Renal cortical epithelial cell (primary cell): ENCODE data around the gene ASB17. TPM values are rescaled to one million over a fixed set of nuclear protein-coding genes. Genes with fewer than 3 reads are reported as not detected.
"Not testable (repeated sequence)": the region's sequence is repeated elsewhere in the genome, so short reads cannot be mapped to it uniquely, and the experiment has no call there.

Source experiments
- DNase-seq: peaks from one replicate; pipeline ENCODE4 v3.0.0-alpha.2; 2011; ENCODE audit warnings: low read depth
- total RNA-seq: library from RNA; depleted of rRNA; stranded (reverse); fragments of >200 nt; gene quantifications from 2 replicates; pipeline ENCODE4 v1.2.3, GENCODE V29; 2014

Gene ASB17
- total RNA-seq = not detected in 2 replicates

DNA sequence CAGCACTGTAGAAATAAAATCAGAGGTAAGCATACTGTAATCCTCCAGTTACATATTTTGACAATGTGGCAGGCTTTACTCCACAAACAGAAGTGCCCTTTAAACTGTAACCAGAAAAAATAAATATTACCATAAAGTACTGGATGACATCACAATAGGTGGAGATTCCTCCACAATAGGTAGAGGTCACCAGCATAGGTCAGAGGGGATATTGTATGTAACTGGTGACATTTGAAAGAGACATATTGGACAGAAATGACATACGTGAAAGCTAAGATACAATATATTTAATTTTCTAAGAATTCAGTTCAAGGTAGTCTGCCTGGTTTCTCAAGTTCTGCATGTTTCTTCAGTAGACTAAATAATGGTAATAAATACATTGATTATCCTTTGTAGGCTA is at the start of gene ASB17:
ASB17 (minus strand) TSS at position 101 of the 400 bp plus-strand sequence. CDS start 113 bp downstream, outside the sequence.
- DNase-seq = no peak

- no peak for DNase-seq
Measured at GRCh38 chr1:75980972-75981897, 49.0 kb upstream of the ASB17 start.

DNA sequence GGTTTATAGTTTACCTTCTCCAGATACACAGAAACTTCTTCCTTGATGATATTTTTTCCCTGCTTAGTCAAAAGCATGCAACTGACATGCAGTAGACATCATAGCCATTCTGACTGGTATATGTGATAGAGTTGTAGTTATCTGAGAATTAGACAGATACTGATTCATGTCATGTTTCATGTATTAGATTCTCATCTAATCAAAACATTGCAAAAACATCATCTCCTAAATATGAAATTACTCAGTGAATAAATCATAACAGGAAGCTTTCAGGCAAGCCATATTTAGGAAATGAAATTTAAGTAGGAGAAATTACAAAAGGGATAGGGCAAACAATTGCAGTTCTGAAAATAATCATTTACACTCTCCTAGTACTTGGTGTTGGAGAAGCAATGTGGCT is 38.4 kb upstream of the ASB17 start:
- DNase-seq = no peak

DNA sequence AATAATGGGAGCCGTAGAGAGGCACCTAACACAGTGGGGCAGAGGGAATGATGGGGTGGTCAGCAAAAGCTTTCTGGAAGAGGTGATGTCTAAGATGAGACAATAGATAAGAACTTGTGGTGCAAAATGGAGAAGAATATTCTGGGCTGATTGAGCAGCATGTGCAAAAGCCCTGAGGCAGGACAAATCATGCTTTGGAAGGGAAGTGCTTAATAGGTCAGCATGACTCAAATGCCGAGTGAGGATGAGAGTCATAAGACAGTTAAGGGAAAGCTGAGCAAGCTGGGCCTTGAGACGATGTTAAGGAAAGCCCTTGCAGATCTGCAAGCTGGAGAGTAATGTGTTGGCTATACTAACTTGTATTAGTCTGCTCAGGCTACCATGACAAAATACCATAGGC is 37.3 kb upstream of the ASB17 start:
- DNase-seq = no peak

DNA sequence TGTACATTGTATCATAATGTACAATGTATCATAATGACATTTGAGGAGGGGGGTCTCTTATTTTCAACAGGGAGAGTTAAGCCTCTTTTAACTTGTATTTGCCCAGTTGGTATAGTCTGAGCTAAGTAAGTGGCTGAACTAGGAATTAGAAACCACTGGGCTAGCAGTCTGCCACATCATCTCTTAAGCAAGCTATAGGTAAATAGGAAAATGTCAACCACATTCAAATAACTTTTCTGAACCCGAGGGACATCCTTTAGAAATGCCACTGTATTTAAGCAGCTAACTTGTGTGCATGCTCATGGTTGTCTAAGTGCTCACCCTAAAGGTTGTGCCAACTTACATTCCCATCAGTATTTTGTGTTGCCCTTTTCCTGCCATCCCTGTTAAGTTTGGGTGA is 35.5 kb upstream of the ASB17 start:
- DNase-seq = no peak

DNA sequence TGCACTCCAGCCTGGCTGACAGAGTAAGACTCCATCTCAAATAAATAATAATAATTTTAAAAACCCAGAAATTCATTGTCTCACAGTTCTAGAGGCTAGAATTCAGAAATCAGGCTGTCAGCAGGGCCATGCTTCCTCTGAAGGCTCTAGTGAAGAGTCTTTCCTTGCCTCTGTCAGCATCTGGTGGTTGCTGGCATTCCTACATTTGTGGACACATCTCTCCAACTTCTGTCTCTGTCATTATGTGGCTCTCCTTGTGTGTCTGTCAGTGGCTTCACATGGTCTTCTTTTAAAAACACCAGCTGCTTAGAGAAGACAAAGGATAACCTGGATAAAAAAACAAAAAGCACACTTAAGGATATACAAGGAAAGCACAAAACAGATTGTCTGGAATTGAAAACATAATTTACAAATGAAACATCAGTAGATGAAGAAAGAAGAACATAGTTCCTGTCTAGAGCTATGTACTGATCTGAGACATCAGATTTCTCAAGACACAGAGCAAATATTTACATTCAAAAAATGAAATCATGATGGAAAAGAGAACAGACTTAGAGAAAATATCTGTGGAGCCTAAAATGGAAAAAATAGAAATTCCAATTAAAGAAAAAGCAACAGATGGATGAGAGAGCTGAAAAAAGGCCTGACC is 32.7 kb upstream of the ASB17 start:
- no peak for DNase-seq

- peak; percentile 77 for DNase-seq
Measured at GRCh38 chr1:75964110-75964759, 32.0 kb upstream of the ASB17 start.

DNA sequence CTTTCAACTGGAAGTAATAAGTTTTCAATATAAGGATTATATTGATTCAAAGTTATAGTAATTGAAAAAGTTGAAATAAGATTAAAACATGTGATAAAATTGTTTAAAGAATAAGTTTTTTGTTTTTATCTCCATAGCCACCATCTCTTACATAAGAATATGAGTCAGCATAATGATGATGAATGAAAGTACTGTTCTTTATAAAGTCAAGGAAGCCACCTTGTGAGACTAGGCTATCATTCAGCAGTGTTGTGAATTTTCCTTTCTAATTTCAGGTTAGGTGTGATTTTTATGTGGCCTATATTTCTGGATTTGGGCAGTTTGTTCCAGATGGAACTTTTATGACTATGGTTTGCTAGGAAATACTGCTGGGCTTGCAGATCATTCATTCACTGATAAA is 22.4 kb upstream of the ASB17 start:
- DNase-seq = peak; percentile 61

DNA sequence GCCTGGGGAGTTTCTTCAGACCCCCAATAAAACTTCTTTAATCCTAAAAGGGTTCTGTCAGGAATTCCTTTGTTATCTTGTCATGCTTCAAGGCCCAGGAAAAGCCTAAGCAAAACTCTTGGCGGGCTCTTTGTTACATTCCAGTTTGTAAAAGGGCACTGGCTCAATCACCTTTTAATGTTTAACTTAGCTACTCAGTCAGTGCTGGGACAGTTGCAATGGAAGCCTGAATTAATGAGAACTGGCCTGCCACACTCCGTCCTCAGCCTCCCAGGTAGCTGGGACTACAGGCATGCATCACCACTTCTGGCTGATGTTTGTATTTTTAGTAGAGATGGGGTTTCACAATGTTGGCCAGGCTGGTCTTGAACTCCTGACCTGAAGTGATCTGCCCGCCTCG is 21.3 kb upstream of the ASB17 start:
- DNase-seq = peak; percentile 95

DNA sequence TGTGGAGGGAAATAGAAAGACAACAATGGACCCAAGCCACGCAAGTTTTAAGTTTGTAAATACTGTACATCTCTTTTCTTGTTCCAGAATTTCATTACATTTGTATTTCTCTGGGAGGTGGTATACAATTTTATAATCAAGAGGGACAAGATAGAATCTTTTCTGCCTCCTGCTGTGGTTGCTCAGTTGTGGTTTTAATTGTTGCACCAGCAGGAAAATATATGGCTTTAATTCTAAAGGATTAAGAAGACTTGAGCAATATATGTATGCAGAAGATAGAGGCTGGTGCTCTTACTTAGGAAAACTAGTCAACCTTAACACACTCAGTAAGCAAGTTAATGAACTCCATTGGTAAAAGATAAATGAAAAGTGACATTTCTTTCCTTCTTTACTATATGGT is 19.8 kb upstream of the ASB17 start:
- no peak for DNase-seq

- no peak for DNase-seq
Measured at GRCh38 chr1:75950176-75950575, 18.0 kb upstream of the ASB17 start.

DNA sequence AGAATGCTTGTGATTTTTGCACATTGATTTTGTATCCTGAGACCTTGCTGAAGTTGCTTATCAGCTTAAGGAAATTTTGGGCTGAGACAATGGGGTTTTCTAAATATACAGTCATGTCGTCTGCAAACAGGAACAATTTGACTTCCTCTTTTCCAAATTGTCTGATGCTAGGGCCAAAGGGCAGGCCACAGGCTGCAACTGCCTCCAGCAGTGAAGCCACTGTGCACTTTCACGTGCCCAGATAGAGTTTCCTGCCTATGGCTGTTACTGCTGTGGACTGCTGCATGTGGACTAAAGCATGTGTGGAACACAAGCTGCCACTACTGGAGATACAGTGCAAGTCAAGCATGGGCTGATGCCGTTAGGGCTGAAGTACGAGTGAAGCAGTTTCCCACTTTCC is 10.8 kb upstream of the ASB17 start:
- not testable (repeated sequence) for DNase-seq

GRCh38 chr1:75937034-75937433 is 4.8 kb upstream of the ASB17 start:
- DNase-seq = no peak

DNA sequence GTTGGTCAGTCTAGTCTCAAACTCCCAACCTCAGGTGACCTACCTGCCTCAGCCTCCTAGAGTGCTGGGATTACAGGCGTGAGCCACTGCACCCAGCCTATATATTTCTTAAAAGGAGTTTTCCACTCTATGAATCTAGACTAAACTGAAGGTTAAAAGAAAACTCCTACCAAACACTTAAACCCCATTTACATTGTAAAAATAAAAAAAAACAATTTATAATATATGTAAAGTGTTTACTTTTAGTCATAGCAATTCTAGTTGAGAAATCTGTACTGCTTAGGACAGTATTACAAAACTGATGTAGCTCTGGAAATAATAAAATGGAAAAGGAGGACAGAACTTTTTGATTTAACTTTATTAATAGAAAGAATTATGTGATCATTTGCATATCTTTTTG is 9.5 kb downstream of the ASB17 start:
- no peak for DNase-seq

GRCh38 chr1:75916834-75917233 is 15.4 kb downstream of the ASB17 start:
- DNase-seq = no peak

DNA sequence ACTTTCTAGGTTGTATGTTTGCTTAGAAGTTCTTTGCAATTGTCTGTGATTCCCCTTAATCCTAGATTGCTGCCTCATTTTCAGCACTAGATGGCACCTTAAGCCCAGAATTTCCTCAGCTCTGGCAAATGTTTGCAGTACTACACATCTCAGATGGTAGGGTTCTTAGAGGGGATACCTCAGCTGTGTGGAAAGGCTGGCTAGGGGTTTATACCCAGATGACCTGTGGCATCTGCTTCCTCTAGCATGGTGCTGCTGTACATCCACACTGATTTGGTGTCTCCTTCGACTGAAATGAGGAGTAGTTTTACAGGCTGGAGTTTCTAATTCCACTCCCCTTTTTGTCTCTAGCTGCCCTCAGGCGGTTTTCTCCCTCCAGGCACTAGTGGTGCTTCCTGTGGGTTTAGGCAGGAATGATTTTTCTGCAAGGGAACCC is 23.5 kb downstream of the ASB17 start:
- DNase-seq = peak; percentile 62

- no peak for DNase-seq
Measured at GRCh38 chr1:75901371-75901770, 30.8 kb downstream of the ASB17 start.

- no peak for DNase-seq
Measured at GRCh38 chr1:75884437-75884836, 47.8 kb downstream of the ASB17 start.

DNA sequence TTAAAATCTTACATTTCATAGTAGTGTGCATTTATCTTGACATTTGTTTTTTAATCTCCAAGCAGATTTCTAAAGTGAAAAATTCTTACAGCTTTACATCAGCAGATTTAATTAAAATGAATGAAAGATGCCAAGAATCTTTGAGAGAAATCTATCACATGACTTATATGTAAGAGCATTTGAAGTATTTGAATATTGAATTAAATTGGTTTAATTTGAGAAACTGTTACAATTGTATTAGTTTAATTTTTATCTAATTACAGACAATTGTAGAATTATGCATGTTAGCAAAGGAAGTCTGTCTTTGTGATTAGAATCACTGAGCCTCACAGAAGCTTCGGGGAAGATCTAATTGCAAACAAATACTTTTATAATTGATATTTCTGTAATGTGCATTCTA is 52.2 kb downstream of the ASB17 start:
- DNase-seq = no peak

DNA sequence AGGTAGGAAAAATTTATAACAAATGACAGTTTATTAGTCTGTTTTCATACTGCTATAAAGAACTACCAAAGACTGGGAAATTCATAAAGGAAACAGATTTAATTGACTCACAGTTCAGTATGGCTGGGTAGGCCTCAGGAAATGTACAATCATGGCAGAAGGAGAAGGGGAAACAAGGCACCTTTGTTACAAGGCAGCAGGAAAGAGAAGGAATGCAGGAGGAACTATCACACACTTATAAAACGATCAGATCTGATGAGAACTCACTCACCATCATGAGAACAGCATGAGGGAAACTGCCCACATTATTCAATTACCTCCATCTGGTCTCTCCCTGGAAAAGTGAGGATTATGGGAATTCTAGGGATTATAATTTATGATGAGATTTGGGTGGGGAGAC is 61.3 kb downstream of the ASB17 start:
- DNase-seq = no peak
